ENCODE data around the gene EED. TPM values are rescaled to one million over a fixed set of nuclear protein-coding genes. Genes with fewer than 3 reads are reported as not detected.
"Not testable (repeated sequence)": the region's sequence is repeated elsewhere in the genome, so short reads cannot be mapped to it uniquely, and the experiment has no call there.

The EED gene
- total RNA-seq, 1 donor from 2014 or later: 44.7 TPM

GRCh38 chr11:86219311-86220193, 25.0 kb upstream of the EED start:
- Mint-ChIP-seq H3K27me3 (peaks cover 16% of the 10 kb centered on the region), H3K27ac (no peak overlapping the region), H3K36me3 (no peaks in the 10 kb centered on the region), H3K9me3 (peaks cover 7% of the 10 kb centered on the region), H3K4me1 (ENCODE audit: unreplicated experiment) (peaks cover 8% of the 10 kb centered on the region), H3K4me3 (no peak overlapping the region)
- TF ChIP-seq, protein P1, sequence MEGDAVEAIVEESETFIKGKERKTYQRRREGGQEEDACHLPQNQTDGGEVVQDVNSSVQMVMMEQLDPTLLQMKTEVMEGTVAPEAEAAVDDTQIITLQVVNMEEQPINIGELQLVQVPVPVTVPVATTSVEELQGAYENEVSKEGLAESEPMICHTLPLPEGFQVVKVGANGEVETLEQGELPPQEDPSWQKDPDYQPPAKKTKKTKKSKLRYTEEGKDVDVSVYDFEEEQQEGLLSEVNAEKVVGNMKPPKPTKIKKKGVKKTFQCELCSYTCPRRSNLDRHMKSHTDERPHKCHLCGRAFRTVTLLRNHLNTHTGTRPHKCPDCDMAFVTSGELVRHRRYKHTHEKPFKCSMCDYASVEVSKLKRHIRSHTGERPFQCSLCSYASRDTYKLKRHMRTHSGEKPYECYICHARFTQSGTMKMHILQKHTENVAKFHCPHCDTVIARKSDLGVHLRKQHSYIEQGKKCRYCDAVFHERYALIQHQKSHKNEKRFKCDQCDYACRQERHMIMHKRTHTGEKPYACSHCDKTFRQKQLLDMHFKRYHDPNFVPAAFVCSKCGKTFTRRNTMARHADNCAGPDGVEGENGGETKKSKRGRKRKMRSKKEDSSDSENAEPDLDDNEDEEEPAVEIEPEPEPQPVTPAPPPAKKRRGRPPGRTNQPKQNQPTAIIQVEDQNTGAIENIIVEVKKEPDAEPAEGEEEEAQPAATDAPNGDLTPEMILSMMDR (conservative IDR thresholded peaks at IDR 0.05): no peak
- DNase-seq (ENCODE audit: extremely low spot score, unreplicated experiment): no peak

DNA sequence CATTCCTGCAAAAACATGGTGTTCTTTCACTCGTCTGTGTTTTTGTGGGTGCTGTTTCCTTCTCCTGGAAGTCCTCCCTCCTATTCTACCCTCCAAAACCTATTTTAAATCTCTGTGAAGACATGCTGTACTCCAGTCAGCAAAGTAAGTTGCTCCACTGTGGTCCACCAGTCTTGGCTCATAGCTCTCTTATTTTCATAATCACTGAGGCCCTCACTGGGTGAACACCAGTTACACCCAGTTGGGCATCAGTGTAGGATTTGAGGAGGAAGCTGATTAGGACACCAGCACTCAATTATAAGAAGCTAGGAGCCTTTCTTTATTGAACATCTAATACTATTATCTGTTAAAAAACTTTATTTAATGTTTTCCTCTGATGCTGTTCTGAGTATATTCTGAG, 23.9 kb upstream of the EED start:
- H3K4me3 Mint-ChIP-seq: no peak overlapping the region
- TF ChIP-seq, protein P1 (conservative IDR thresholded peaks at IDR 0.05): no peak
- DNase-seq (ENCODE audit: extremely low spot score, unreplicated experiment): no peak
- no peaks in the 10 kb centered on the region for H3K36me3 Mint-ChIP-seq
- H3K27ac Mint-ChIP-seq: no peak overlapping the region
- H3K27me3 Mint-ChIP-seq: peaks cover 16% of the 10 kb centered on the region
- peaks cover 8% of the 10 kb centered on the region for H3K4me1 Mint-ChIP-seq (ENCODE audit: unreplicated experiment)
- H3K9me3 Mint-ChIP-seq: peaks cover 5% of the 10 kb centered on the region

DNA sequence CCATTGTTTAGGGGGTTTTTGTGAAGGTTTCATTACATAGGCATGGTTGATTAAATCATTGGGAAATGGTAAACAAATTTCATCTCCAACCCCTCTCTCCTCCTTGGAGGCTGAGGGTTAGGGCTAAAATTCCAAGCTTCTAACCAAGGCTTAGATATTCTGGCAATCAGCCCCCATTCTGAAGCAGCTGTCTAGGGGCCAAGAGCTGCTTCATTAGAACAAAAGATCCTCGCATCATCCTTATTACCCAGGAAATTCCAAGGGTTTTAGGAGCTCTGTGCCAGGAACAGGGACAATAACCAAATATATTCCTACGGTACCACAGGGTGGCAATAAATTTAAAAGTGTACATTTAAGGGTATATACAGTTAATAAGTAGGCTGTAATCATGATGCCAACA, 22.5 kb upstream of the EED start:
- Mint-ChIP-seq H3K9me3 (peaks cover 5% of the 10 kb centered on the region), H3K27ac (no peak overlapping the region), H3K4me3 (no peak overlapping the region), H3K36me3 (no peaks in the 10 kb centered on the region), H3K27me3 (peaks cover 16% of the 10 kb centered on the region), H3K4me1 (ENCODE audit: unreplicated experiment) (peaks cover 8% of the 10 kb centered on the region)
- DNase-seq (ENCODE audit: extremely low spot score, unreplicated experiment): no peak
- TF ChIP-seq, protein P1 (conservative IDR thresholded peaks at IDR 0.05): no peak

- H3K4me1 Mint-ChIP-seq (ENCODE audit: unreplicated experiment); H3K4me3 Mint-ChIP-seq; H3K36me3 Mint-ChIP-seq; H3K27ac Mint-ChIP-seq; H3K9me3 Mint-ChIP-seq; DNase-seq (ENCODE audit: extremely low spot score, unreplicated experiment): not testable (repeated sequence)
- H3K27me3 Mint-ChIP-seq: peaks cover 11% of the 10 kb centered on the region
These were observed 20.0 kb upstream of the EED start for GRCh38 chr11:86224575-86224974.

DNA sequence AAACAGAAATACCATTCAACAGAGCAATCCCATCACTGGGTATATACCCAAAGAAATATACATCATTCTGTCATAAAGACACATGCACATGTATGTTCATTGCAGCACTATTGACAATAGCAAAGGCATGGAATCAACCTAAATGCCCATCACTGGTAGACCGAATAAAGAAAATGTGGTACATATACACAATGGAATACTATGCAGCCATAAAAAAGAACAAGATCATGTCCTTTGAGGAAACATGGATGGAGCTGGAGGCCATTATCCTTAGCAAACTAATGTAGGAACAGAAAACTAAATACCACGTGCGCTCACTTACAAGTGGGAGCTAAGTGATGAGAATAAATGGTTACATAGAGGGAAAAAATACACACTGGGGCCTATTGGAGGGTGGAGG, 19.2 kb upstream of the EED start:
- H3K4me3 Mint-ChIP-seq; DNase-seq (ENCODE audit: extremely low spot score, unreplicated experiment); H3K9me3 Mint-ChIP-seq; H3K36me3 Mint-ChIP-seq; H3K27ac Mint-ChIP-seq; H3K4me1 Mint-ChIP-seq (ENCODE audit: unreplicated experiment): not testable (repeated sequence)
- H3K27me3 Mint-ChIP-seq: peaks cover 11% of the 10 kb centered on the region

DNA sequence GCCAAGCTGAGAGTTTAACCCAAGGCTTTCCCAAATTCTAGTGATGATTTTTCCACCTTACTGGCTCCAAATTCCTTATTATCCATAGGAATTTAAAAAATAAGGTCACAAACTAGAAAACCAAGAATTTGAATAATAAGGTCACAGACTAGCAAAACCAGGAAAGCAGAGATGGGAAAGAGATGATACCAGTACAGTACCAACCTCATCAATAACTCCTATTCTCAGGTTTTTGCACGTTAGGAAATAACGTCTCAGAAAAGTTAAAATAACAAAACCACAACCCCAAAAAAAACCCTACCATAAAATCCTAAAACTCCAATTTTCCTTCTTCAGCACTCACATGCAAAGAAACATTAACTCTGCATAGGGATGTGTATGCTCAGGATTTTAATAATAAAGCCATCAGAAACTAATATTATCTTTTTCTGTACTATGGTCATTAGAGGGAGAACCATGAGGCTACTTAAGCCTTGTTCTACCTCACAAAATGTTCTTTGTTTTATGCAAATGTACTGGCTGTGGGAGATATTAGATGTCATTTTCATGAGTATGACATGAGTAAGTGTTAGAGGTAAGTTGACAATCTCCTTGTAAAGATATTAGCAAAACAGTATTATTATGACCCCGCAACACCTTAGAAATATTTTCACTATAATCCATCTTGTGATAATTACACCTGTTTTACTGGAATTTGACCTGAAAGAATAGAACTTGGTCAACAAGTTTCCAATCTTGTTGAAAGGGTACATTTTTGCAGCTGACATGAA, 16.1 kb upstream of the EED start:
- peaks cover 6% of the 10 kb centered on the region for H3K4me1 Mint-ChIP-seq (ENCODE audit: unreplicated experiment)
- peak overlapping the region; percentile 98 for H3K27ac Mint-ChIP-seq
- H3K9me3 Mint-ChIP-seq: peaks cover 5% of the 10 kb centered on the region
- H3K27me3 Mint-ChIP-seq: no peaks in the 10 kb centered on the region
- TF ChIP-seq, protein P1 (conservative IDR thresholded peaks at IDR 0.05): no peak
- no peaks in the 10 kb centered on the region for H3K36me3 Mint-ChIP-seq
- H3K4me3 Mint-ChIP-seq: peak overlapping the region; percentile 32
- no peak for DNase-seq (ENCODE audit: extremely low spot score, unreplicated experiment)

- not testable (repeated sequence) for H3K4me1 Mint-ChIP-seq (ENCODE audit: unreplicated experiment); H3K9me3 Mint-ChIP-seq
These were observed 15.6 kb upstream of the EED start for GRCh38 chr11:86229039-86229330.

More at GRCh38 chr11:86229039-86229330, 15.6 kb upstream of the EED start:
- peak overlapping the region; percentile 32 for H3K4me3 Mint-ChIP-seq
- DNase-seq (ENCODE audit: extremely low spot score, unreplicated experiment); H3K27me3 Mint-ChIP-seq; H3K36me3 Mint-ChIP-seq: not testable (repeated sequence)
- H3K27ac Mint-ChIP-seq: peak overlapping the region; percentile 98
